Measurements from ENCODE around the gene CHST8.

DNA sequence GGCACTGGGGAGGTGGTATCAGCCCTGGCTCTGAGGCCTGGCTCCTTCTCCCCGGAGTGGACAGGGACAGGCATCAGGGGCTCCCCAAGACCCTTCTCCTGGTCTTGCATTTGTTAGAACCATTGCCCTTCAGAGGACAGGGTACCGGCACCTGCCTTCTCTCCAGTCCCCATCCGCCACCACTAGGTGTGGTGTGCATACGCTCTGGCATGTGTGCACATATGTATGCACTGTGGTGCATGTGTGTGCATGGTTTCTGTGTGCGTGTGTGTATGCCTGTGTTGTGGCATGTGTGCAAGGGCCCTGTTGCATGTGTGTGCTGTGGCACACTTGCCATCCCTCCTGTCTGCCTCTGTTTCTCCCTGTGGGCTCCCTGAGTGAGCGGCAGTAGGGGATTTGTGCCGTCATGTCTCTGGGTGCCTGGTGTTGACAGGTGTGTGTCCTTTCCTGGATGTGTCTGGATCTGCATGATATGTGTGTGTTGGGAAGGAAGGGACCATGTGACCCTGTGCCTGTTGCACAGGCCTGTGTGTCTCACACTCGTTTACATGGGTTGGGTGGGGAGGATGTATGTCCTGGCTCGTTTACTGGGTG, 184.2 kb downstream of the CHST8 start:
- TF ChIP-seq POLR2AphosphoS5 (IDR thresholded peaks at IDR 0.05; ENCODE audit: borderline replicate concordance, low read depth, low read length) (no peak), EZH2 (IDR thresholded peaks at IDR 0.05) (no peak), FOXP2 (optimal IDR thresholded peaks at IDR 0.05; ENCODE audit: control extremely low read depth, extremely low read length, insufficient read depth) (no peak)
